Cortex of kidney (tissue), 1 donor: Measurements from ENCODE around the gene GSS.

ENCODE experiments used
- DNase-seq: peaks from one replicate; lab custom pipeline; 2025; lab: John Stamatoyannopoulos, UW

The GSS gene

DNA sequence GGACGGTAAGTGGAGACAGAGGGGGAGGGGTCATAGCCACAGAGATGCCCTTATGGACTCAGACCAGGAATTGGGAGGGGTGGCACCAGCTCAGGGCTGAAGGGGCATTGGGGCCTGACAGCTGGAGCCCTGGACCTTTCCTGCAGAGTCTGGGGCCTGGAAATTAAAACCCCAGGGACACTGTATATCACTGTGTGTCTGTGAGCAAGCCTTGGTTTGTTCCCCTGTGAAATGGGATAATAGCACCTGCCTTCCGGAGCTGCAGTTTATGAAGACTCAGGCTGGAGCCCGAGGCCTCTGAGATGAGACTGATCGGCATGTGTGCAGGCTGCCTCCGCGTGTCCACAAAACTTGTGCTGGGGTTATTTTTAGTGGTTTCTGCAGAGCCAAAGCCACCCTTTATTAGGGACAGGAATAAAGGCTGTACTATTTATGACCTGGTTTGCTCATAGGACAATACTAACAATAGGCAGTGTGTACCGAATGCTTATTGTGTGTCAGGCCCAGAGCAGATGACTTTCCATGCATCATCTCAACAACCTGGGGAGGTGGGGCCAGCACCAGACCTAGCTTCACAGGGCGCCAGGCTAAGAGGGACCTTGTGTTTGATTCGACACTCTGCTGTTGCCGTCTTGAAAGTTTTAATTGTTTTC lies 22.6 kb upstream of the GSS start:
- no peak for DNase-seq

DNA sequence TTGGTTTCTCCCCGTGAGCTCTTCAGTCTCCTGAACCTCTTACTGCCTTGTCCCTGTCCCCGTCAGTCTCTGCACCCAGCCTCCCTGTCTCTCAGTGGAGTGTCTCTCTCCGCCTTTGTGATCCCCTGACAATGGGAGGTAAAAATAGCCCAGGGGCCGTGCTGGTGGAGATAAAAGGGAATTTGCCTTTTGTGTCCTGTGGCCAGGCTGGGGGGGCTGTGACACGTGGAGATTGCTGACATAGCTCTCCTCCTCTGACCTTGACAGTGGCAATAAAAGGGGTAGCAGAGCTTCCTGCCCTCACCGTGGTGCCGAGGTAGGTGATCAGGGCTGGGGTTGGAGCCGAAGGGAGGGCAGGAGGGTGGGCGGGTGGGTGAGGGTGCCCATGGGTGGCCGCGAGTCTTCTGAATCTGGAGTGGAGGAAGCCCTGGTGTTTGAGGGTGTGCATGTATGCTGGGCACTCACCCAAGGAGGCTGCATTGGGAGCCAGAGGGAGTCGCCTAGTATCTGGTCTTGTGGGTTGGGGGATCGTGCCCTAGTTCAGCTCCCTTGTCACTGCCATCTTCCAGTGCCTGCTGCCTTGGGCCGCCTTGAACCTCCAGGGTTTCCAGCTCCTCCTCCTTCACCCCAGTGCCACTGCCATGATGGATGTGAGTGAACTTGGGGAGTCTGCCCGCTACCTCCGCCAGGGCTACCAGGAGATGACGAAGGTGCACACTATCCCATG lies 21.9 kb upstream of the GSS start:
- no peak for DNase-seq

DNA sequence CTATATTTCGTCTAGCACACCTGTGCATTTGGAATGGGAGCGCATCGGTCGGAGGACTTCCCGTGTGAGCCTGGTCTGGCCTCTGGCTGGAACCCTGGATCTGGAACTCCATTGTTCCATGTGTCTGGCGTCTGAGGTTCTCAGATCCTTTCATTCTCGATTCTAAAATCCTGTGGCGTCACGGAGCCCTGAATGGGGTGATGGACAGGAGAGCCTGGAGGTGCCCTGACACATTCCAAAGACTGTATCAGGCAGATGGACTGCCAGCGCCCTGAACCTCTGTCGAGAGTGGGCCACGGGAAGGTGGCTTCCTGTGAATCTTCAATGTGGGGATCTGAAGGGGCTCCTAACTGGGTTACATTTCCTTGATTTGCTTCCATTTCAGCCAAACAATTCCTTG lies 20.7 kb upstream of the GSS start:
- no peak for DNase-seq

DNA sequence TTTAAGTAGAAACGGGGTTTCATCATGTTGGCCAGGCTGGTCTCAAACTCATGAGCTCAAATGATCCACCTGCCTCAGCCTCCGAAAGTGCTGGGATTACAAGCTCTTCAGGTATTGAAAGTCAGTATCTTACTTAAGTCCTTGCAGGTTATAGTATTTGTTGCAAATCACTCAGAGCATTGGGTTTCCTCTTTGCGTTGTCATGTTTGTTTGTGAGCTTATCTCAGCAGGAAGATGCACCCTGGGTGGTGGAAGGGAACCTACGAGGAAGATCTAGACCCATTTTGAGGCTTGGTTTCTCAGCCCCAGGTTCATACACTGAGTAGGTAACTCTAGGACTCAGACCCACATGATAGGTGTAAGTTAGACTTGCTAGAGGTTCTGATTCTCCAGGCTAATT lies 18.6 kb upstream of the GSS start:
- DNase-seq, result no peak

DNA sequence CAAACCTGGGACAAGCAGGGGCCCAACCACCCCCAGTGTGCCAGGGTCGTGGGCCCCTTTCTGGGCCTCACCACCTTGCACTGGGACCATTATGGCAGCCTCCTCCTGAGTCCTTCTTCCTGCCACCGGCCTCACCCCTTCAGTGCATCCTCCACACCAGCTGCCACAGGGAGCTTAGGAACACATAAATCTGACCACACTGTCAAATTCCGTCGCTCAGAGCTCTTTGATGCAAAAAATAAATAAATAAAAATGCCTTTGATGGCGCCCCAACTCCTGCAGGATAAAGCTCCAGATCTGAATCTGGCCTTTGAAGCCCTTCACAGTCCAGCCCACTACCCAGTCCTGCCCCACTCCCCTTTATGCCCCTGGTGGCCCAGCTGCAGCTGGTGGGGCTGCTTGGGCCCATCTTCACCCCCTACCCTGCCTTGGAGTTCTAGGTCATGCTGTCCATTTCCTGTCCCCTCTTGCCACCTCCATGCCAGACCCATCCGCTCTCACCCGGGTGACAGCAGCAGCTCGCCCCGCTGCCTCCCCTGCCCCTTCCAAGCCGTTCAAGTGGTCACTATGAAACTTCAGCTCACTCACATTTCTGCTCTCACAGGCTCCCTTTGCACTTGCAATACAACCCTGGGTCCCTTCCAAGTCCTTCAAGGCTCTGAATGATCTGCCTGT lies 16.1 kb upstream of the GSS start:
- DNase-seq, result no peak

DNA sequence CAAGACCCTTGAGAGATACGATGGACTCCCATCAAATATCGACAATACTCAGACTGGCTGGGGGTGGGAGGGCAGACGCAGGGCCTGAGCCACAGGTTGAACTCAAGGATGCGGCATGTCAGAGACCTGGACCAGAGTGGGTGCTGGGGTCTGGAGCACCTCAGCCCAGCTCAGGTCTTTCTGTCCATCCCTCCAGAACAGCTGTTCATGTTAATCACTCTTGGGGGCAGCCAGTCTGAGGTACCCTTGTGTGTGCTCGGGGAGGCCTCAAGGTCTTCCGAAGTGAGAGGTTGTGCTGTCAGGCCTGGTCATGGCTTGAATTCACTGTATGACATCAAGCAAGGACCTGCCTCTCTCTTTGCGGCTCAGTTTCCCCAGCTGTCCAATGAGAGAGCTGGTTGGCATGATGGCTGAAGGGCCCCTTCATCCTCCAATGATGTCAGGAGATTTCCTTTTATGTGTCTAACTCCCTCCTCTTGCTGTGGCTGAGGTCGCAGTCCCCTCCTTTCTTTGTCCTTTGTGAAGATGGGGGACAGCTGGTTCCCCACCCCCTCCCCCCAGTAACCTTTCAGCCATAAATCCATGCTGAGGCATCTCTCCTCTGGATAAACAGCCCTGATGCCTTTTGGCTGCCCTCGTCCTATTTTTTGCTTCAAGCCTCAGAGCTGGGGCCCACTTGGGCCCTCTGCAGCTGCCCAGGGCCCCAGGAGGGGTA lies 15.4 kb upstream of the GSS start:
- DNase-seq, result no peak

DNA sequence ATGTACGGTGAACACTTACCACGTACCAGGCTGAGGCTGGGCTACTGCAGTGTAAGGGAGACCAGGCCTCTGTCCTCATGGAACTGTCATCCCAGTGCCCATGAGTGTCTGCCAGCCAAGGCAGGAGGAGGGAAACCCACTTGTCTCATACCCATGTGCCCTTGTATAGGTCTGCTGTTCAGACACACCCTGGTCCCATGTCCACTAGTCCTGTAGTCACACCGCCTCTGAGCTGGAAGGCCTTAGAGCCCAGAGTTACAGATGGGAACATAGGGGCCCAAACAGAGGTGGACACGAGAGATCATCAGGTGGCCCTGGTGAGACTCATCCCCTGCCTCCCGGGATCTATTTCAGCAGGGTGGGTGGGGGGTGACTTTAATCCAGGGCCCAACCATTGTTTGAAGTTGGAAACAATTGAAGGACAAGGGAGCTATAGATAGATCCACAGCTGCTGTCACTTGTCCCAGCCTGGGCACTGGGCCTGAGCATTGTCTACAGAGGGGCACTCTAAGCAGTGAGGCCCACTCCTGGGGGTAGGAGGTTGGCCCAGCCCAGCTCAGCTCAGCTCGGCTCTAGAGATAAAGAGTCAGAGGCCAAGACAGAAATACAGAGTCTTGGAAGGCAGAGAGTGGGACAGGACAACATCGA lies 14.7 kb upstream of the GSS start:
- DNase-seq, result no peak

DNA sequence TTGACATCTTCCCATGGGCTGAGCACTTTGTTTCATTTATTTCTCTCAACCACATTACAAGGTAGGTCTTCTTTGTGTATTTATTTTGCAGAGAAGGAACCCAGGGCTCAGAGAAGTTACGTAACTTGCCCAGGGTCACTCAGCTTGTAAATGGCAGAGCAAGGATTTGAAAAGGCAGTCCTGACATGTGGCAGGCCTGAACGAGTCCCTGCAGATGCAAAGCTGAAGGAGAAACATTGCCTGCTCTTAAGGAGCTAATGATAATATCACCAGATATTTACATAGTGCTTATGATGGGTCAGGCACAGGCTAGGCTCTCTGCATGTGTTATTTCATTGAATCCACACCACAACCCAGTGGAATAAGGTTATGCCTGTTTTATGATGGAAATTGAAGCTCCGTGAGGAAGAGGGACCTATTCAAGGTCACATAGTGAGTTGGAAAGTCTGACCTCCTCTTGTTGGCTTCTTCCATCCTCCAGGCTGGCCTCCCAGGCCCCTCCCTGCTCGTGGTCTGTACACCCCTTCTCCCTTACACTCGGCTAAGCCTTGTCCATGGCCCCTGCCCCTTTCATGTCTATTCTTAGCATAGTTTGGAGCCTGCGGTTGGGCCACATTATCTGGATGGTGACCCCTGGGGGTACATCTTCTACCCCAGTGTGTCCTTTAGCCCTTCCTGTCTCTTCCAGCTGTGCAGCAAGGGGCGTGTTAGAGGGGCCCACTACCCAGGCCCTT lies 12.6 kb upstream of the GSS start:
- no peak for DNase-seq

DNA sequence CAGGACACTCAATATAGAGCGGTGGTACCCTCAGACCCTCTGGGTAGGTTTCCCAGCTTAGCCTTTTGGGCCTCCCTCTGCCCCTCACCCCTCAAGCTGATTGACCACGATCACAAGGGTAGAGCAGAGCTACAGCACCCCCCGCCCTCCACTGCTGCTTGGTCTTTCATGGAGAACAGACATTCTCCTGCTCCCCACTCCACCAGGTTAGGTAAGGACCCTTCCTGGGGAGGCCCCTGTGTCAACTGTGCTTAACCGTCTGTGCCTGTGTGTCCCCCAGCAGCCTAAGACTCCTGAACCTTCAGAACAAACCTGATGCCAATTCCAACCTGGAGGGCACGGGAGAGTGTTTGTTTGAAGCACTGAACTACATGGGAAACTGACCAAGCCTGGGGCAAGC lies 11.8 kb upstream of the GSS start:
- DNase-seq, result no peak

DNA sequence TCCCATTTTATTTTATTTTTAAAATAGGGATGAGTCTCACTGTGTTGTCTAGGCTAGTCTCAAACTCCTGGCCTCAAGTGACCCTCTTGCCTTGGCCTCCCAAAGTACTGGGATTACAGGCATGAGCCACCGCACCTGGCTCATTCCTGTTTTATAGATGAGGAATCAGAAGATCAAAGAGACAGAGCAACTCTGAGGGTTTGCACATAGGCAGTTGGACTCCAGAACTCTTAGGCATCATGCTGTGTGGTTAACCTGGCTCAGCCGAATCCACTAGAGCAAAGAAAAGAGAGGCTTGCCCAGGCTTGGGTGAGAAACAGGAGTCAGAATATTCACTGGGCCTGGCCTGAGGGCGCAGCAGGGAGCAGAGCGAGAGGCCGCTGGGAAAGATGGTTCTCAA lies 9.4 kb upstream of the GSS start:
- no peak for DNase-seq

DNA sequence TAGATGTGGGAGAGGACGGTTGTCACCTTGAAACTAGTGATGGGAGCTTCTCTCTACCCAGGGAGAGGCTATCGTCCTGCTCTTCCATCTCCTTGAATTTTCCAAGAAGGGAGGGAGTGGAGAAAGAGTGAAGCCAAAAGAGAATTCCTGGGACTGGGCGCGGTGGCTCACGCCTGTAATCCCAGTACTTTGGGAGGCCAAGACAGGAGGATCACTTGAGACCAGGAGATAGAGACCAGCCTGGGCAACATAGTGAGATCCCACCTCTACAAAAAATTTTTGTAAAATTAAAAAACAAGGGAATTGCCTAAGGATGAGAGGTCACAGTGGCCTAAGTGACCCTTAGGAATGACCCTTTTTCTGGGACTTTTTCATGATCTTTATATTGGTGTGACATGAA lies 8.9 kb upstream of the GSS start:
- DNase-seq, result no peak

DNA sequence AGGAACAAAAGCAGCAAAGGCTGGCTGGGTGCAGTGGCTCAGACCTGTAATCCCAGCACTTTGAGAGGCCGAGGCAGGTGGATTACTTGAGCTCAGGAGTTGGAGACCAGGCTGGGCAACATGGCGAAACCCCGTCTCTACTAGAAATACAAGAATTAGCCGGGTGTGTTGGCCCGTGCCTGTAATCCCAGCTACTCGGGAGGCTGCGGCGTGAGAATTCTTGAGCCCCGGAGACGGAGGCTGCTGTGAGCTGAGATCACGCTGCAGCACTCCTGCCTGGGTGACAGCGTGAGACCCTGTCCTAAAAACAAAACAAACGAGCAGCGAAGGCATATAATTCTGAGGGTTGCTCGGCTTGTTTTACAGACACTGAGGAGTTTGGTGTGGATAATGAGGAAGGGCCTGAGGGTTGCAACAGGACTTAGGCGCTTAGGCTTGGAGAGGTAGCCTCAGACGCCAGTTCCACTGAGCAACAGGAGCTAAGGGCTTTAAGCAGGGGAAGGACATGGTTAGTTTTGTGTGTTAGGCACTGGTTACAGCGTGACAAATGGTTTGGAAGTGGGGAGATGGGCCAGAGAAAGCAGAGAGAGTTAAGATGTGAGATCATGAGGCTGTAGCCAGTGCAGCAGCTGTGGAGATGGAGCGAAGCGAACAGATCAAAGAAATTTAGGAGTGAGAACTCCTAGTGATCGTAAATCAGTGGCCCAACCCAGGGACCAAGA lies 1.3 kb upstream of the GSS start:
- DNase-seq, result no peak

DNA sequence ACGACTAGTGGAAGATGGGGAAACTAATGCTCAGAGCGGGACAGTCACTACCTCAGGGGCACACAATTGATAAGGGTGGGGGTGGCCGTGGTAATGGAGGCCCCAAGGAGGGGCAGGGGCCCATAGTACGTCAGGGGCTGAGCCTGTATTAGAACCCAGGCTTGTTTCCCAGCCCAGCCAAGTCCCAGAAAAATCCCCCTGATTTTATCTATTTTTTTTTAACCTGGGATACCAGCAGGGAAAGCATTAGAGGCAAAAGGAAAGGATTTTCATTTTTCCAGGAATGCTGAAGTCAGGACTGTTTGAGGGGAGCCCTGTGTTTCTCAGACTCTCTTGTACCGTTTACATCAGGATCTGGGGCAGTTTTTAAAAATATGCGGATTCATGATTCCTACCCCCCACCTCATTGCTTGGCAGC lies 444 bp upstream of the GSS start:
- DNase-seq, result no peak

DNA sequence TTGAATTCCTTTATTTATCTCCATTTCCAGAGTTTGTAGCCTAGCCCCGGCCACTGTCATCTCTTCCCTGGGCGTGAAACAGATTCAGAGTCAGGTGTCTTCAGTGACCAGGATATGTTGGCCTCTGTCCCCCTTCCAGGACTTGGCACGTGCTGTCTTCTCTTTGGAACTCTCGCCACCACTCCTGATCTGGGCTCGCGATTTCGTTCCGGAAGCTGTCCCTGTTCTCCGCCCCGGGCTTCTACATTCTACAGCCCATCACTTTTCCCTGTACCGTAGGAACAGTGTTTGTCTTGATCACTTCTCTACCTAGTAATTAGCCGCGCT lies 739 bp downstream of the GSS start:
- no peak for DNase-seq

DNA sequence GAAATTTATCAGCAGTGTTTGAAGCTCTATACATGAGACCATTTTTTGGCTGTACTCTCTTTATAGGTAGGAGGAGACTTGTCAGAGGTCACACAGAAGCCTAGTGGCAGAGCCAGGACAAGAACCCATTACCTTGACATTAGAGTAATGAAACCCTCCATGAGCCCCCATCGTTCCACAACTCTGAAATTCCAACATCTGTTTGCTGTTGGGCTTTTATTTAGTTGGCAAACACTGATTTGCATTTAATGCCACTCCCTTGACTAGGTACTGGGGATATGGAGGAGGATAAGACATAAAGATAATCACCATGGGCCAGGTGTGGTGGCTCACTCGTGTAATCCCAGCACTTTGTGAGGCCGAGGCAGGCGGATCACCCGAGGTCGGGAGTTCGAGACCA lies 1.6 kb downstream of the GSS start:
- no peak for DNase-seq

DNA sequence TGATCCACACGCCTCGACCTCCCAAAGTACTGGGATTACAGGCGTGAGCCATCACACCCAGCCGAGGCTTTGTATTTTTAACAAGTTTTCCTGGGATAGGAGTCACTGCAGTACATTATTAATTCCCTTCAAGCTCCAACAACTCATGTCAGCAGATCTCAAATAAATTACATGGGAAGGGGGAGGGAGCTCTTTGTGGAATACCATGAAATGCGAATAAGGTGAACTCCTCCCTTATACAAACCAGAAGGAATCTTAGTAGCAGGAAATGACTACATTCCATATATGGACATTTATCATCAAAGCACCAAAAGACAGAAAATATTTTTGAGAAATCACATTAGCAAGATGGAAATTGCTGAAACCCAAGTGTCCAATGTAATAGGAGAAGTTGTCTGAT lies 2.9 kb downstream of the GSS start:
- no peak for DNase-seq

DNA sequence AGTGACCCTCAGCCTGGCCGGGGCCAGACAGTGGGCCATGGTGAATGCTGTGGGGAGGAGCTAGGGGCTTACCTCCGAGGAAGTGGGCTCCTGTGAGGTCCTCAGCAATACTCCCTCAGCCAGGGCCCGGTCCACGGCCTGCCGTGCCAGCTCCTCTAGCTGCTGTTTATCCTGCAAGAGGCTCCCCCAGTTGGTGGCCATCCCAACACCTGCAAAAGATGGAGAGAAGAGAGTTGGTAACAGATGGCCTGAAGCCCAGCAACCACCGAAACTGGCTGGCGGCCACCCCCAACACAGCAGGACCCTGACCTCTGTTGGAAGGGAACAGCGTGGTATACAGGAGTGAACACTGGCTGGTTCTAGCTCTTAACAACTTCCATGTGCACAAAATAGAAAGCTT lies 4.0 kb downstream of the GSS start:
- DNase-seq, result no peak

DNA sequence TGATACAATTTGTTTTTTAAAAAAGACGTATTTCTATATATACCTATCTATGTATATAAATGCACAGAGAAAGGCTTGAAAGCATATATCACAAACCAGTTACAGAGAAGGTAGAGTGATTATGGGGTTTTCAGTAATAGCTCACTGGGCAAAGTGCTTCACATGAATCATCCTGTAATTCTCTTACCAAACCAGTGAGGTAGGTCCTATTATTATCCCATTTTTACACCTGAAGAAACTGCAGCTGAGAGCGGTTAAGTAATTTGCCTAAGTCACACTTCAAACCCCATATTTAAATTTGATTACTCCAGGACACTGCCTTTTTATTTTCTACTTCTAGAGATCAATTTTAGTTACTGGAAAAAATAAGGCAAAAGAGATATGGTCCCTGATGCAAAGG lies 4.4 kb downstream of the GSS start:
- DNase-seq, result no peak

DNA sequence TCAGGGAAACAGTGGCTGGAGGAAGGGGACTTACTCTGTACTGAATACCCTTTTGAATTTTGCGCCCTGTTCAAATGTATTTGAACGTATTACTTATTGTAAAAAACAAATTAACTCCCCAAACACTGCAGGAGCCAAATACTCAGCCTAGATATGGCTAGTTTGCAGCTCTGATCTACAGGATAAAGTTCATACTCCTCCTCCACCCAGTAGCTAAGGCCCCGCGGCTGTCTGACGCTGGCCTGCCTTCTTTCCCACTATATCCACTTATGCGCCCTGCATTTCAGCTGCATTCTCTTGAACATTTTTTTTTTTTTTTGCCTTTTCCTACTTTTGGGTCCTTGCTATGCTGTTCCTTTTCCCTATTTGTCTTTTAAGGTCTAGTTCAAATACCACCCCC lies 6.5 kb downstream of the GSS start:
- no peak for DNase-seq

DNA sequence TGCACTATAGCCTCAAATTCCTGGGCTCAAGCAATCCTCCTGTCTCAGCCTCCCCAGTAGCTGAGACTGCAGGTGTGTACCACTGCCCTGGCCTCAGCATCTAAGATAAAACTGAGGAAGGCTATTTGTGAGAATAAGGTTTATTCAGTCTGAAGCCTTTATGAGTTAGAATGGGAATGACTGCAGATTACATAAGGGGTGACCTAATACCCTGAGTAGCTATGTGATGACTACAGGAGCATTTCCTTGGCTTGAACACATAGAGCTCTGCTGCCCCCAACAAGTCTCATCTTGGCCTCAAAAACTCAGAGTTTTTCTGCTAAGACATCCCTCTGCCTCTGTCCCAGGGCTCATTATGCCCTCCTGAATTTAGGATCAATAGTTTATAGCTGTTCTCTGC lies 7.6 kb downstream of the GSS start:
- no peak for DNase-seq

DNA sequence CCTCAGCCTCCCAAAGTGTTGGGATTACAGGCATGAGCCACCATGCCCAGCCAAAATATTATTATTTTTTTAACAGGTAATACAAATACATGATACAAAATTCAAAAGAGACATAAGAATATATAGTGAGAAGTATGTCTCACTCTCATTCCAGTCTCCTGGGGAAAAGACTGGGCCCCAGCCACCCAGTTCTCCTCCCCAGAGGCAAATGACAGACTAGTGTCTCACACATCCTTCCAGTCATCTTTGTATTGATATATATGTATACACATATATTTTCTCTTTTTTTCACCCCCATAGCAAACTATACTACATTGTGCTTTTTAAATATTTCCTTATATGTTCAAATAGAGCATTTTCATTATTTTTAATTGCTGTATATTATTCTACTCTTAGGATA lies 8.3 kb downstream of the GSS start:
- DNase-seq, result no peak
